ENCODE measurements around the gene RBPJ. TPM values are rescaled to one million over a fixed set of nuclear protein-coding genes. Genes with fewer than 3 reads are reported as not detected.

The RBPJ gene
- total and polyA plus RNA-seq, 2 of the 8 experiments (the other 6 are each of a cell fraction or from before 2014, with no cell fraction given): 65.5 to 217 TPM

- Histone ChIP-seq H2BK15ac (ENCODE audit: low read length) (no peak overlapping the region), H3K4me3 (ENCODE audit: extremely low read depth in 1 of 4, insufficient read depth in 2 of 4, low read depth in 3 of 4, low read length in 4 of 4) (no peak overlapping the region), H2AK5ac (ENCODE audit: low read depth, low read length) (no peak overlapping the region), H2BK20ac (ENCODE audit: low read length) (no peak overlapping the region), H3K4me1 (replicated peaks in 1 of 4; ENCODE audit: control insufficient read depth in 3 of 4, insufficient read depth in 4 of 4, low read length in 3 of 4) (peaks cover 0 to 4% (median 1%) of the 10 kb centered on the region in 4 experiments; a peak in 4 of 7 replicates), H3K36me3 (ENCODE audit: control insufficient read depth in 2 of 4, insufficient read depth in 4 of 4, low read length in 3 of 4) (no peaks in the 10 kb centered on the region; a peak in 1 of 8 replicates), H3K4me2 (ENCODE audit: insufficient read depth in 1 of 2, low read depth in 2 of 2, low read length in 2 of 2) (no peak overlapping the region), H3K56ac (replicated peaks; ENCODE audit: insufficient read length, low read depth, low read length) (no peak overlapping the region), H3K9ac (replicated peaks in 1 of 4; ENCODE audit: extremely low read depth in 1 of 4, low read depth in 3 of 4, low read length in 3 of 4) (no peak overlapping the region), H2BK120ac (replicated peaks; ENCODE audit: low read depth, low read length) (no peak overlapping the region), H4K91ac (replicated peaks; ENCODE audit: insufficient read length, low read length) (no peak overlapping the region), H4K8ac (ENCODE audit: extremely low read depth, insufficient read depth, low read length) (no peak overlapping the region), H3K27me3 (replicated peaks in 1 of 4; ENCODE audit: control insufficient read depth in 3 of 4, extremely low read depth in 1 of 4, insufficient read depth in 3 of 4, low read length in 3 of 4) (no peaks in the 10 kb centered on the region), H2BK12ac (ENCODE audit: low read depth, low read length) (no peak overlapping the region), H2AFZ (ENCODE audit: low read length) (no peak overlapping the region), H3K9me3 (ENCODE audit: insufficient read depth in 2 of 2, low read depth in 1 of 2, low read length in 1 of 2) (no peaks in the 10 kb centered on the region), H3K23ac (ENCODE audit: insufficient read length) (no peak overlapping the region), H3K79me2 (ENCODE audit: control insufficient read depth in 1 of 2, insufficient read depth in 2 of 2, low read length in 2 of 2) (no peaks in the 10 kb centered on the region), H3K79me1 (ENCODE audit: low read depth, low read length) (no peaks in the 10 kb centered on the region), H3K14ac (ENCODE audit: insufficient read length) (no peak overlapping the region), H3K27ac (ENCODE audit: low read depth, low read length) (no peak overlapping the region), H4K20me1 (replicated peaks in 1 of 2; ENCODE audit: control insufficient read depth in 1 of 2, insufficient read depth in 2 of 2, low read length in 2 of 2) (no peaks in the 10 kb centered on the region), H3K23me2 (ENCODE audit: low read depth, low read length) (no peaks in the 10 kb centered on the region; the same call in 1 of the 2 replicates), H2BK5ac (ENCODE audit: low read depth, low read length) (no peak overlapping the region), H3K4ac (replicated peaks; ENCODE audit: insufficient read length, low read depth, low read length) (no peak overlapping the region), H4K5ac (ENCODE audit: insufficient read length, low read depth, low read length) (no peak overlapping the region), H3K18ac (ENCODE audit: extremely low read depth, low read length) (no peak overlapping the region)
- 77% methylated on average over 5 of the region's 8 CpGs; no CpG with 5 or more reads in 1 of the 2 experiments for WGBS, 2 experiments (ENCODE audit: extremely low coverage in 1 of 2, insufficient coverage in 1 of 2, insufficient read length in 1 of 2, insufficient replicate concordance in 2 of 2, low coverage in 1 of 2, low lambda C conversion rate in 2 of 2, missing lambda C conversion rate in 1 of 2)
- ChIA-PET POLR2A (ENCODE audit: partially characterized antibody) (interaction anchor here (0.6 kb wide), 1 partner anchor 11 kb away, joined by 3 read pairs; no protein-coding TSS in a partner anchor), CTCF (ENCODE audit: partially characterized antibody) (no interaction called here)
- FAIRE-seq (no peak), DNase-seq (ENCODE audit: low read depth in 1 of 2, low spot score in 2 of 2) (no peak)
- TF ChIP-seq KDM5A (IDR thresholded peaks at IDR 0.05; ENCODE audit: low read length): no peak
- no peak for TF ChIP-seq TEAD4 (IDR thresholded peaks at IDR 0.05; ENCODE audit: low read depth, low read length)
- no peak for TF ChIP-seq RFX5 (IDR thresholded peaks at IDR 0.05; ENCODE audit: borderline replicate concordance, low read depth, low read length)
- TF ChIP-seq SP2 (IDR thresholded peaks at IDR 0.05; ENCODE audit: low read length): no peak
- TF ChIP-seq ATF2 (IDR thresholded peaks at IDR 0.05; ENCODE audit: low read length): no peak
- no peak for TF ChIP-seq POU5F1 (IDR thresholded peaks at IDR 0.05; ENCODE audit: low read depth, low read length)
- no peak for TF ChIP-seq TBP (IDR thresholded peaks at IDR 0.05; ENCODE audit: low read depth, low read length)
These were observed 126.6 kb downstream of the RBPJ start for GRCh38 chr4:26447378-26447777.

Data from H1 (cell line).